G401.6 (cell line): ENCODE measurements around the gene DNASE2B.
"Not testable (repeated sequence)": the region's sequence is repeated elsewhere in the genome, so short reads cannot be mapped to it uniquely, and the experiment has no call there.

ENCODE experiments used
- FAIRE-seq: peaks from 2 replicates; lab custom pipeline; 2012; peaks lifted over from hg19 to GRCh38; lab: Jason Lieb, UNC

The DNASE2B gene

DNA sequence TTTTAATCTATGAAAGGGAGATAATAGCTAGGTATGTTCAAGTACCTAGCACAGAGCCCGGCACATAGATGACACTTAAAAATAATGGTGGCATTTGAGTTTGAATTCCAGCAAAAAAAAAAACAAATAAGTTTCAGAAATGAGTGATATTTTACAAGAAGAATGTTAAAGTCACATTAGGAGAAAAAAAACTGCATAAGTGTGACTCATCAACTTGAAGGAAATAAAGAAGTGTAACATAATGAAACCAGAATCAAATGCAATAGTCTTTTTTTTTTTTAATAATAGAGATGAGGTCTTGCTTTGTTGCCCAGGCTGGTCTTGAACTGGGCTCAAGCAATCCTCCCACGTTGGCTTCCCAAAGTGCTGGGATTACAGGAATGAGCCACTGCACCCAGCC lies 17.1 kb downstream of the DNASE2B start:
- FAIRE-seq, result no peak

DNA sequence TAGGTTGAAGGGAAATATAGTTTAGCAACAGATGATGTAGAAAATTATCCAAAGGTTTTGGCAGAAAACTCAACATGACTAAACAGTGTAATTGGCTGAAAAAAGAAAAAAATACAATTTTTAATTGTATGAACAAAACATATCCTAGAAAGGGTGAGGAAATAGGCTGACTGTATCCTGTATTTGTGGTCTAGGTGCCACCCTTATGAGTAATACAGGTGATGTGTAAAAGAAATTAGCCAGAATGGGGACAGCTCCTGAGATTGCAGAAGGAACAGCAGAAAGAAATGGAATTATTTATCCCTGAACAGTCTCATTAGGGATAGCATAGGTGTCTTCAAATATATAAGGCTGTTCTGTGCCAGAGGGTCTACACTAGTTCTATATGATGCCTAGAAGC lies 24.6 kb downstream of the DNASE2B start:
- no peak for FAIRE-seq

DNA sequence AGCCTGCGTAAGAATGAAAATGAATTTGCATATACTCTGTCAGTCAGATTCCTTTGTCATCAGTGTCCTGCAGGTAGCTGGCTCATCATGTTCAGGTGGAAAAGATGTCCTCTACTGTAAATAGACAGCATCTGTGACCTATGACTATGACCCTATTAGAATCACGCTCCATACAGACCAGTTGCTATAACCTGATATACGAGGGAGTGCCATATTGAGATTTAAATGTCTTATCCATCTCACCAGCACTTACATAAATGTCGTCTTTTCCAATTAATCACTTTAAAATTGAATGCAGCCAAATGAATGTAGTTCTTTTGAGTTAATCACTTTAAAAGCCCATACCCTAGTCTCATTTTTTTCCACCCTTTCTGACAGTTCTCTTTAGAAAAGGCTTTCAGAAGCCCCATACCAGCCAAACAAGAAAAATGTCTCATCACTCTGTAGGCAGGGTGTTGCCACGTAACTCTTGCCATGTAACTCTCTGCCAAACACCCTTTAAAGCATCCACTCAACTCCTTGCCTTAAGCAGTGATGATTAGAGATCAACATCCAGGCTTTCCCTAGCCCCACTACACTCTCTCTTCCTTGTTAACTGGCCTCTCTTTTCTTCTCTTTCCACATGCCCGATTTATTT lies 26.3 kb downstream of the DNASE2B start:
- FAIRE-seq, result no peak

DNA sequence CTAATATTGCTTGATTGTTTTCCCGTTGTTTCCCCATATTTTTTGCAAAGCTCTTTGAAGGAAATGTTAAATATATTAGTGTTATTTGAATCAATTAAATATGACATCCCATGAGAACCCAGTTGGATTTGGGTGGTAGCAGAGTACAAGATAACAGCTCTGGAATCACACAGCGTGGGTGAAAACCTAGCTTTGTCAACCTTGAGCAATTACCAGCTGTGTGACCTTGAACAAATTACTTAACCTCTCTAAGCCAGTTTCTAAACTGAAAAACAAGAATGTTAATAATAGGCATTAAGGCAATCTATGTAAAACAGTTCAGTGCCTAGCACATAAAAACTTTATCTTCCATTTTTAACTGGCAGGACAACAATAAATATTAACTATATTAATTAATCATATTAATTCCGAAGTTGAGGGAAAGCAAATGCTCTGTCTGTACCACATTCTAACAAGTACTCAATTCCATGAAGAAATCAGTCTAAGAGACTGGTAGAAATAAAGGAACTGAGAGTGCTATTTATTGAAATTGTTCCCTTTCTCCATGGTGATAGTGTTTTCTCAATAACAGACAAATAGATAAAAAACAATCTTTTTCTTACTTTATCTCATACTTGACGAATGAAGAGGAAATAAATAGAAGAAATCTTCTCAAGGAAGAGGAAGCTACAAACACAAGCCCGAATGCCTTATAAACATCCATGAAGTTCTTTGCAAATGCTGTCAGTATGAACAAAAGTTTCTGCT lies 27.0 kb downstream of the DNASE2B start:
- no peak for FAIRE-seq

DNA sequence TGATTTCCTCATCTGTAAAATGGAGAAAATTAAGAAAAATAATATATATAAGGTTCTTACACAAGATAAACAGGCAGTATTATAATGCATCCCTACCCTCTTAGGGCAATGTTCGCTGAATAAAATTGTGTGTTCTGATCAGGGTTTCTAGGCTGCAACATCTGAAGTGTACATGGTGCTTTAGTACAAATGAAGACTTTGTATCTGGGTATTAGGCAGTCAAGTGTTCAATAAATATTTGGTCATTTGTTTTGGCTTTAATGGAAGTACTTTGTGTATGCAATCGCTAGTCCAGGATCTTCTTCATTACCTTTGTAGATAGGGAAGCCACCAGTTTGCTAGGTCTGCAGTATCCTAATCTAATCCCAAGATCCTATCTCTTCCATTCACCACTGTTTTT lies 28.1 kb downstream of the DNASE2B start:
- no peak for FAIRE-seq

DNA sequence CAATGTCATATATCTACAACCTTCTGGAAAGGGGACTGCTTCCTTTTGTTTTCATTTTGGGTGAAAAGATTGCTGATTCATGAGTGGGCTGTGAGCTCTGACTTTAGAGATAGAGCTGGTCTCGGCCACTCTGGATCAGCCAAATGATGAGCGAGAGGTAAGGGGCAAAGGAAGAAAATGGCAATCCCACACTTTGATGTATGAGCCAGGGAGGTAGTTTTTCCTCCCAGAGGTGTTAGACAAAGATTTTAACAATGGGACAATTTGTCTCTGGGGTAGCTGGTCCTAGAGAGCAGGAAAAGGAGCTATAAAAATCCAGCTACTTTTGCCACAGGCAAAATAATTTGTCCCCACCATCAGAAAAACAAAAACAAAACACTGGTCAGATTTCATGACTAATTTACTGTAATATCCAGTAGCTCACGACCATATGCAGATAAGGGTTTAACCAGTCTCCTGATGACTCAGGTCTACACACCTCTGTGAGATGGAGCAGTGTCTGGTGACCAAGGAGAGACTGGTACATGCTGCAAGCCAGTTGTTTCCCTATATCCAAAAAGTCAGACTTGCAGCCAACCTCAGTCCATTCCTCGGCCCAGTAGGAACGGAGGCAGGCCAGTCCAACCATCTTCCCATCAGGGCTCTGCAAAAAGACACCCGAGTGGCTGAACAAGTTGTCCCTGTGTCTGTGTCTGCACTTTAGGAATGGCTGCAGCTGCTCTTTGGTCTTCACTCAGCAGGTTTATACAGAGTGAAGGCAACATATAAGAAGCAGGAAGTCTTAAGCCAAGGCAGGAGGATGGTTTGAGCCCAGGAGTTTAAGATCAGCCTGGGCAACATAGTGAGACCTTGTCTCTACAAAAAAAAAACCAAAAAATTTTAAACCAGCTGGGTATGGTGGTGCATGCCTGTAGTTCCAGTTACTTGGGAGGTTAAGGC lies 29.2 kb downstream of the DNASE2B start:
- no peak for FAIRE-seq

GRCh38 chr1:84428235-84428634 lies 30.0 kb downstream of the DNASE2B start:
- no peak for FAIRE-seq

- no peak for FAIRE-seq
These were observed 30.9 kb downstream of the DNASE2B start for GRCh38 chr1:84429231-84429630.

DNA sequence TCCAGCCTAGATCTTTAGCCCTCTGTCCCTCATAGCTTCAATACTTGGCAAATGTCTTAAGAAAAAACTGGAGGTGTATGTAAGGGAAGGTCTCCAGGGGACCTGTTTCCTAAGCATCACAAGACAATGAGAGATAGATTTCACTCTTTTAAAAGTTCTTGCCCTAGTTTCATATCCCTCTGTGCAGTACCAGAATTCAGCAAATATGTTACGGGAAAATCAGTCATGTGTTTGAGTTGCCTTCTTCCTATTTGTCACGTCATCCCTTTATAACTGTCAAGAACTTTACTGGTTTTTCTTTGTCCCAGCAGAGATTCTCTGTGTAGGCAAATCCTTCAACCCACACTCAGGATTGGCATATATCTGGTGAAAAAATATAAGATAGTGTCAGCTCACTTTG lies 32.3 kb downstream of the DNASE2B start:
- no peak for FAIRE-seq

GRCh38 chr1:84433258-84434080 lies 35.2 kb downstream of the DNASE2B start:
- peak; percentile 66 for FAIRE-seq

GRCh38 chr1:84434081-84434769 lies 35.9 kb downstream of the DNASE2B start:
- no peak for FAIRE-seq

GRCh38 chr1:84434801-84435549 lies 36.7 kb downstream of the DNASE2B start:
- no peak for FAIRE-seq

- FAIRE-seq, result no peak
These were observed 38.8 kb downstream of the DNASE2B start for GRCh38 chr1:84436876-84437655.

GRCh38 chr1:84442256-84442655 lies 44.0 kb downstream of the DNASE2B start:
- FAIRE-seq, result no peak

- not testable (repeated sequence) for FAIRE-seq
These were observed 44.7 kb downstream of the DNASE2B start for GRCh38 chr1:84442747-84443646.

GRCh38 chr1:84448704-84449103 lies 50.4 kb downstream of the DNASE2B start:
- not testable (repeated sequence) for FAIRE-seq

DNA sequence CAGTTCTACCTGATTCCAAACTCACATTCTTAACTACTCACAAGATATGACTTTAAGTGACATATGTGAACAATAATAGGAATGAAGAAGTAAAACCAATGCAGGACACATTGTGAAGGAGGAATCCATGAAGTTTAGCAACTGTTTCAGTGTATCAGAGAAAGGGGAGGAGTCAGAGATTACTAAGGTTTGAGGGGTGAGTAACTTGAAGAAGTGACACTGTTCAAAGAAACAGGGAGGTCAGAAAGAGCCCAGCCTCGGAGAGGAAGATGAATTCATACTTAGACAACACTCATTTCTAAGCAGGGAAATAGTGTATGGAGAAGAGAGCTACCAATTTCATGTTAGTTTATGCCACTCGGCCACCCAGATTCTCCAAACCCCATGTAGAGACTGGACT lies 52.6 kb downstream of the DNASE2B start:
- FAIRE-seq, result no peak

GRCh38 chr1:84452436-84452835 lies 54.2 kb downstream of the DNASE2B start:
- FAIRE-seq, result no peak

DNA sequence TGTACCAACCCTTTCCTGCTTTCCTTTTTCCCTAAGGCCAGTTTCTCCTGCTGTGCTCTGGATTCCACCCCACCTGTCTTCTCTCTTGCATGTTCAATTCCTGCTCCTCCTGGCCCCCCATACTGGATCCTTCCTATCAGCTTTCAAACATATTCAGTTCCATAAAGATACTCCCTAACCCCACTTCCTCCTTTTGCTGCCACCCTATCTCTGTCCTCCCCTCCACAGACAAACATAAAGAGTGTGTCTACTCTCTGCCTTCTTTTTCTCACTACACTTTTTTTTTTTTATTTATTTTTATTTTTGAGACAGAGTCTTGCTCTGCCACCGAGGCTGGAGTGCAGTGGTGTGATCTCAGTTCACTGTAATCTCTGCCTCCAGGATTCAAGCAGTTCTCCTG lies 63.8 kb downstream of the DNASE2B start:
- FAIRE-seq, result no peak
